ENCODE data around the gene VPS13D. TPM values are rescaled to one million over a fixed set of nuclear protein-coding genes. Genes with fewer than 3 reads are reported as not detected.

The VPS13D gene
- total RNA-seq, 1 experiment from 2014 or later, result 20.2 TPM

- no peaks in the 10 kb centered on the region for H3K4me1 ChIP-seq (ENCODE audit: insufficient read depth, low read length)
- H3K27me3 ChIP-seq (ENCODE audit: insufficient read depth, low read length), result no peaks in the 10 kb centered on the region
- H2BK15ac ChIP-seq (ENCODE audit: low read depth, low read length), result no peak overlapping the region
- no peaks in the 10 kb centered on the region; the same call in 1 of the 2 replicates for H3K27me3 Mint-ChIP-seq (ENCODE audit: low read depth)
- H2BK20ac ChIP-seq (ENCODE audit: low read depth, low read length, poor library complexity, severe bottlenecking), result no peak overlapping the region
- peaks cover 12% of the 10 kb centered on the region for H3K9me3 ChIP-seq (ENCODE audit: control insufficient read depth, low read depth, low read length)
- no peaks in the 10 kb centered on the region for H3K79me1 ChIP-seq (ENCODE audit: insufficient read depth, low read depth, low read length, poor library complexity, severe bottlenecking)
- no peak overlapping the region for H2BK12ac ChIP-seq (ENCODE audit: insufficient read length, low read depth, low read length)
- H3K9ac ChIP-seq (ENCODE audit: extremely low read depth, insufficient read length, low read length), result no peak overlapping the region
- H3K23me2 ChIP-seq (ENCODE audit: insufficient read length, low read depth, low read length, poor library complexity, severe bottlenecking), result no peaks in the 10 kb centered on the region
- H3K9me3 Mint-ChIP-seq, result peaks cover 13 to 16% of the 10 kb centered on the region in 2 experiments; a peak in 4 of 5 replicates
- H3K79me2 ChIP-seq (ENCODE audit: insufficient read depth, low read length), result no peaks in the 10 kb centered on the region
- H4K8ac ChIP-seq (replicated peaks; ENCODE audit: insufficient read length, low read depth, low read length), result no peak overlapping the region
- H3K14ac ChIP-seq (ENCODE audit: insufficient read depth, low read length), result no peak overlapping the region
- no peak overlapping the region for H3K56ac ChIP-seq (ENCODE audit: insufficient read length, low read depth, low read length)
- H4K5ac ChIP-seq (ENCODE audit: insufficient read length, low read depth, low read length), result no peak overlapping the region
- no peak overlapping the region for H3K4ac ChIP-seq (ENCODE audit: low read depth, low read length)
- no peak overlapping the region for H3K4me2 ChIP-seq (ENCODE audit: insufficient read depth, insufficient read length, low read length)
- no CpG with 5 or more reads among the region's 12 CpGs for WGBS (ENCODE audit: extremely low coverage, insufficient read length, low lambda C conversion rate)
- H3T11ph ChIP-seq (ENCODE audit: low read length), result no peak overlapping the region
- TF ChIP-seq CTCF (conservative IDR thresholded peaks at IDR 0.05), result no peak
- no peak overlapping the region for H2AK5ac ChIP-seq (ENCODE audit: insufficient read length, low read length)
- H3K27ac ChIP-seq (ENCODE audit: insufficient read length, low read depth, low read length), result no peak overlapping the region
- H4K91ac ChIP-seq (ENCODE audit: insufficient read length, low read depth, low read length), result no peak overlapping the region
- H3K23ac ChIP-seq (ENCODE audit: insufficient read length, low read depth, low read length), result no peak overlapping the region
- peaks cover 13 to 23% (median 14%) of the 10 kb centered on the region in 3 experiments; a peak in 6 of 7 replicates for H3K36me3 Mint-ChIP-seq (ENCODE audit: insufficient read depth in 1 of 3, low read depth in 3 of 3)
- peaks cover 5 to 13% of the 10 kb centered on the region in 2 experiments; a peak in 3 of 4 replicates for H3K4me1 Mint-ChIP-seq
- peak overlapping the region in 1 of 3 experiments; percentile 19; a peak in 1 of 7 replicates for H3K27ac Mint-ChIP-seq
- DNase-seq, result no peak
- H2BK5ac ChIP-seq (ENCODE audit: insufficient read length, low read length), result no peak overlapping the region
- H2BK120ac ChIP-seq (ENCODE audit: low read depth, low read length, poor library complexity, severe bottlenecking), result no peak overlapping the region
- no peak overlapping the region for H2AFZ ChIP-seq (ENCODE audit: low read length)
- H3K18ac ChIP-seq (ENCODE audit: insufficient read length, low read depth, low read length), result no peak overlapping the region
- H3K4me3 Mint-ChIP-seq, result no peak overlapping the region
- peaks cover 2% of the 10 kb centered on the region for H4K20me1 ChIP-seq (ENCODE audit: control insufficient read depth, insufficient read depth, insufficient read length)
Measured at GRCh38 chr1:12485231-12486058, 255.6 kb downstream of the VPS13D start.

Data from H9 (cell line).